ENCODE data around the gene DES. TPM values are rescaled to one million over a fixed set of nuclear protein-coding genes. Genes with fewer than 3 reads are reported as not detected.

The DES gene
- total RNA-seq, 1 experiment from 2014 or later = 1.6 TPM

GRCh38 chr2:219460424-219460926 is 42.3 kb downstream of the DES start:
- Mint-ChIP-seq H3K4me1 (peaks cover 31% of the 10 kb centered on the region), H3K27ac (no peak overlapping the region; the same call in 1 of the 2 replicates), H3K4me3 (peak overlapping the region; percentile 30; the same call in 1 of the 2 replicates), H3K36me3 (peaks cover 8% of the 10 kb centered on the region; the same call in 1 of the 2 replicates), H3K27me3 (ENCODE audit: low read depth) (no peaks in the 10 kb centered on the region), H3K9me3 (no peaks in the 10 kb centered on the region)
- no peak for TF ChIP-seq ELF4 (CRISPR knock-in tag; IDR thresholded peaks at IDR 0.05; ENCODE audit: low read depth)
- 0 out of 2 replicates have a peak, but pooled peaks have one; percentile 36 for TF ChIP-seq ZBTB21 (CRISPR knock-in tag; IDR thresholded peaks at IDR 0.05; ENCODE audit: borderline replicate concordance)
- no peak for TF ChIP-seq ZNF121 (CRISPR knock-in tag; IDR thresholded peaks at IDR 0.05)
- TF ChIP-seq EMX1 (CRISPR knock-in tag; IDR thresholded peaks at IDR 0.05) = no peak
- peak; percentile 31; the same call in 1 of the 2 replicates for TF ChIP-seq ZNF281 (CRISPR knock-in tag; IDR thresholded peaks at IDR 0.05)
- TF ChIP-seq ZNF423 (CRISPR knock-in tag; IDR thresholded peaks at IDR 0.05) = peak; percentile 36; the same call in 1 of the 2 replicates
- TF ChIP-seq RORB (CRISPR knock-in tag; IDR thresholded peaks at IDR 0.05) = no peak
- TF ChIP-seq ARID4B (CRISPR knock-in tag; IDR thresholded peaks at IDR 0.05; ENCODE audit: borderline replicate concordance) = no peak
- no peak for TF ChIP-seq TEAD1 (CRISPR knock-in tag; IDR thresholded peaks at IDR 0.05)
- DNase-seq (ENCODE audit: low spot score) (peak; percentile 69), ATAC-seq (peak; percentile 62)
- ChIA-PET CTCF (interaction anchor here (0.6 to 5.6 kb wide), 26 partner anchors 12 to 216 kb away, joined by 3 to 104 read pairs (median 12); partner anchors contain the start of genes DES, DNPEP, GMPPA and SPEG), POLR2A (interaction anchor here (0.6 to 1.4 kb wide), 5 partner anchors 12 to 288 kb away, joined by 3 to 5 read pairs (median 3); partner anchors contain the start of genes GMPPA and SPEG)

GRCh38 chr2:219461047-219461514 is 42.9 kb downstream of the DES start:
- ATAC-seq (peak; percentile 9), DNase-seq (ENCODE audit: low spot score) (peak; percentile 20)
- ChIA-PET CTCF (interaction anchor here (0.7 to 5.6 kb wide), 24 partner anchors 11 to 101 kb away, joined by 3 to 104 read pairs (median 13); partner anchors contain the start of genes DES, DNPEP, GMPPA and SPEG), POLR2A (interaction anchor here (0.6 to 1.4 kb wide), 4 partner anchors 27 to 288 kb away, joined by 3 to 5 read pairs (median 3); partner anchors contain the start of genes GMPPA and SPEG)
- Mint-ChIP-seq H3K4me1 (peaks cover 31% of the 10 kb centered on the region), H3K36me3 (peaks cover 8% of the 10 kb centered on the region; the same call in 1 of the 2 replicates), H3K9me3 (no peaks in the 10 kb centered on the region), H3K27ac (no peak overlapping the region), H3K4me3 (no peak overlapping the region), H3K27me3 (ENCODE audit: low read depth) (no peaks in the 10 kb centered on the region)
- TF ChIP-seq NFATC4 (CRISPR knock-in tag; IDR thresholded peaks at IDR 0.05) = no peak
- no peak for TF ChIP-seq SMAD4 (CRISPR knock-in tag; IDR thresholded peaks at IDR 0.05)
- TF ChIP-seq ZNF423 (CRISPR knock-in tag; IDR thresholded peaks at IDR 0.05) = peak; percentile 60; the same call in 1 of the 2 replicates

- Mint-ChIP-seq H3K27me3 (ENCODE audit: low read depth) (no peaks in the 10 kb centered on the region), H3K27ac (no peak overlapping the region), H3K4me3 (no peak overlapping the region), H3K4me1 (peaks cover 31% of the 10 kb centered on the region), H3K36me3 (peaks cover 8% of the 10 kb centered on the region; the same call in 1 of the 2 replicates), H3K9me3 (no peaks in the 10 kb centered on the region)
- ATAC-seq (no peak), DNase-seq (ENCODE audit: low spot score) (peak; percentile 10)
- ChIA-PET CTCF (interaction anchor here (0.7 to 5.6 kb wide), 17 partner anchors 11 to 74 kb away, joined by 3 to 104 read pairs (median 34); partner anchors contain the start of genes DES, DNPEP, GMPPA and SPEG), POLR2A (interaction anchor here (1.4 kb wide), 1 partner anchor 28 kb away, joined by 5 read pairs; the partner anchor contains the start of gene SPEG)
- TF ChIP-seq OVOL2 (CRISPR knock-in tag; IDR thresholded peaks at IDR 0.05; ENCODE audit: borderline replicate concordance) (no peak), STAT6 (CRISPR knock-in tag; conservative IDR thresholded peaks at IDR 0.05; ENCODE audit: low read depth) (no peak), E2F4 (CRISPR knock-in tag; IDR thresholded peaks at IDR 0.05; ENCODE audit: borderline replicate concordance, low read depth) (no peak), FOXP1 (CRISPR knock-in tag; IDR thresholded peaks at IDR 0.05; ENCODE audit: borderline replicate concordance) (no peak), ESRRA (CRISPR knock-in tag; IDR thresholded peaks at IDR 0.05; ENCODE audit: borderline replicate concordance) (no peak), IRF1 (CRISPR knock-in tag; IDR thresholded peaks at IDR 0.05) (no peak), EMX1 (CRISPR knock-in tag; IDR thresholded peaks at IDR 0.05) (no peak), TEAD4 (CRISPR knock-in tag; IDR thresholded peaks at IDR 0.05) (no peak), SP1 (CRISPR knock-in tag; conservative IDR thresholded peaks at IDR 0.05) (no peak)
Observed at GRCh38 chr2:219461669-219462068, 43.5 kb downstream of the DES start.

All from WTC11 (cell line).